Cardiac muscle cell (in vitro differentiated cells and primary cell): ENCODE data around the gene OXLD1. TPM values are rescaled to one million over a fixed set of nuclear protein-coding genes. Genes with fewer than 3 reads are reported as not detected.

Source experiments
- DNase-seq, 2 donors: peaks; one replicate each; pipeline versions ENCODE4 v3.0.0 to v3.0.0-alpha.2; 2010 to 2017; ENCODE audit warnings: low read depth in 1 of 2, low spot score in 1 of 2
- H3K27ac ChIP-seq: fragments of 200-600 bp; sonication (generic); 2 replicates; pipeline ENCODE4 v1.5.1; 2016
- H3K27me3 ChIP-seq: fragments of 200-600 bp; sonication (generic); 2 replicates; pipeline ENCODE4 v1.6.0; 2016; ENCODE audit warnings: control low read depth
- H3K36me3 ChIP-seq: fragments of 200-600 bp; sonication (generic); 2 replicates; pipeline ENCODE4 v1.5.1; 2016; ENCODE audit warnings: control low read depth
- H3K4me1 ChIP-seq: fragments of 200-600 bp; sonication (generic); 2 replicates; pipeline ENCODE4 v1.8.1; 2017; ENCODE audit warnings: low read depth, mild to moderate bottlenecking, mixed run types
- H3K4me3 ChIP-seq: fragments of 200-600 bp; sonication (generic); 2 replicates; pipeline ENCODE4 v1.5.1; 2016; ENCODE audit warnings: mild to moderate bottlenecking
- H3K9me3 ChIP-seq: fragments of 200-600 bp; sonication (generic); 2 replicates; pipeline ENCODE4 v1.5.1; 2017; ENCODE audit warnings: low read depth, mild to moderate bottlenecking, control low read depth
- CTCF ChIP-seq: IDR thresholded peaks from 2 replicates; pipeline ENCODE4 v1.5.1; 2012; ENCODE audit warnings: low read depth, mild to moderate bottlenecking, low read length
- polyA plus RNA-seq: library from polyadenylated mRNA; unstranded; fragments of >200 nt; fragmentation: Nextera tagmentation; extraction: Ambion mirVana; gene quantifications from 2 replicates; pipeline ENCODE4 v1.2.1, GENCODE V29; 2016
- total RNA-seq: library from RNA; depleted of rRNA; stranded (reverse); fragments of >200 nt; gene quantifications from 2 replicates; pipeline ENCODE4 v1.2.3, GENCODE V29; 2016

The OXLD1 gene
- total and polyA plus RNA-seq, 2 experiments from 2014 or later, result 100 to 104 TPM

GRCh38 chr17:81683584-81684441 is 17.4 kb upstream of the OXLD1 start, which contains the start of the genes ARL16 and HGS:
Gene ARL16, minus strand, starts transcription at chr17:81683797. Its CDS starts 44 bp downstream, at chr17:81683753.
Gene HGS, plus strand, starts transcription at chr17:81684011. Its CDS starts 56 bp downstream, at chr17:81684067.
- peak within 1 kb of the TSS; percentile 81 for H3K27ac ChIP-seq
- no peak for TF ChIP-seq CTCF
- DNase-seq, result peak; percentile 99

GRCh38 chr17:81683208-81683583 is 16.8 kb upstream of the OXLD1 start:
- peak overlapping the region; percentile 81 for H3K27ac ChIP-seq
- no peak for DNase-seq
- no peaks in the 10 kb centered on the region for H3K9me3 ChIP-seq

More at GRCh38 chr17:81683584-81684441, 17.4 kb upstream of the OXLD1 start, which contains the start of the genes ARL16 and HGS:
- Histone ChIP-seq H3K36me3 (peaks cover 14% of the 10 kb centered on the region), H3K4me1 (peaks cover 12% of the 10 kb centered on the region), H3K4me3 (peak within 1 kb of the TSS; percentile 87), H3K27me3 (no peaks in the 10 kb centered on the region), H3K9me3 (no peaks in the 10 kb centered on the region)

GRCh38 chr17:81682565-81683207 is 16.3 kb upstream of the OXLD1 start:
- H3K27ac ChIP-seq, result peak overlapping the region; percentile 81

More at GRCh38 chr17:81683208-81683583, 16.8 kb upstream of the OXLD1 start:
- Histone ChIP-seq H3K4me3 (peak overlapping the region; percentile 87), H3K27me3 (no peaks in the 10 kb centered on the region), H3K4me1 (peaks cover 12% of the 10 kb centered on the region), H3K36me3 (peaks cover 9% of the 10 kb centered on the region)
- no peak for TF ChIP-seq CTCF

GRCh38 chr17:81681672-81682071 is 15.3 kb upstream of the OXLD1 start:
- DNase-seq, result no peak
- no peak overlapping the region for H3K27ac ChIP-seq
- H3K4me1 ChIP-seq, result peaks cover 12% of the 10 kb centered on the region
- no peaks in the 10 kb centered on the region for H3K9me3 ChIP-seq
- H3K27me3 ChIP-seq, result no peaks in the 10 kb centered on the region
- no peak overlapping the region for H3K4me3 ChIP-seq
- H3K36me3 ChIP-seq, result peaks cover 7% of the 10 kb centered on the region
- no peak for TF ChIP-seq CTCF

More at GRCh38 chr17:81682565-81683207, 16.3 kb upstream of the OXLD1 start:
- no peak for DNase-seq
- Histone ChIP-seq H3K4me1 (peaks cover 12% of the 10 kb centered on the region), H3K4me3 (peak overlapping the region; percentile 87), H3K9me3 (no peaks in the 10 kb centered on the region), H3K36me3 (peaks cover 9% of the 10 kb centered on the region), H3K27me3 (no peaks in the 10 kb centered on the region)
- TF ChIP-seq CTCF, result no peak

- H3K27ac ChIP-seq, result no peak overlapping the region
- no peaks in the 10 kb centered on the region for H3K27me3 ChIP-seq
- H3K9me3 ChIP-seq, result no peaks in the 10 kb centered on the region
- peaks cover 12% of the 10 kb centered on the region for H3K4me1 ChIP-seq
- DNase-seq, result no peak
- H3K36me3 ChIP-seq, result no peaks in the 10 kb centered on the region
- no peak for TF ChIP-seq CTCF
- H3K4me3 ChIP-seq, result no peak overlapping the region
Observed at GRCh38 chr17:81680150-81680549, 13.7 kb upstream of the OXLD1 start.
